HUDEP-2 (cell line): Measurements from ENCODE around the gene KRTAP10-5.
"Not testable (repeated sequence)": the region's sequence is repeated elsewhere in the genome, so short reads cannot be mapped to it uniquely, and the experiment has no call there.

Experiments
- DNase-seq, 76 experiments: peaks; one replicate each; lab custom pipeline; 2025; ENCODE audit not compliant: unreplicated experiment in 76 of 76; lab: John Stamatoyannopoulos, UW

KRTAP10-5 gene

GRCh38 chr21:44580231-44580821 lies at the start of gene KRTAP10-5:
KRTAP10-5 (minus strand) TSS chr21:44580604; CDS start chr21:44580578, 26 bp downstream.
- DNase-seq = not testable (repeated sequence)

GRCh38 chr21:44628707-44629391 lies 48.4 kb upstream of the KRTAP10-5 start:
- DNase-seq = no peak

- not testable (repeated sequence) for DNase-seq
Measured at GRCh38 chr21:44627831-44628233, 47.4 kb upstream of the KRTAP10-5 start.

- not testable (repeated sequence) for DNase-seq
Measured at GRCh38 chr21:44627181-44627822, 46.9 kb upstream of the KRTAP10-5 start.

- no peak for DNase-seq
Measured at GRCh38 chr21:44626673-44627143, 46.3 kb upstream of the KRTAP10-5 start, which contains the start of gene KRTAP10-9. KRTAP10-9 (plus strand) TSS chr21:44627093; CDS start chr21:44627172, 79 bp downstream.

GRCh38 chr21:44626262-44626661 lies 45.9 kb upstream of the KRTAP10-5 start:
- DNase-seq = no peak

GRCh38 chr21:44625756-44626155 lies 45.4 kb upstream of the KRTAP10-5 start:
- DNase-seq = no peak

- DNase-seq = no peak
Measured at GRCh38 chr21:44623575-44623974, 43.2 kb upstream of the KRTAP10-5 start.

- no peak for DNase-seq
Measured at GRCh38 chr21:44619886-44620285, 39.5 kb upstream of the KRTAP10-5 start.

GRCh38 chr21:44618909-44619308 lies 38.5 kb upstream of the KRTAP10-5 start:
- no peak for DNase-seq

GRCh38 chr21:44618504-44618903 lies 38.1 kb upstream of the KRTAP10-5 start:
- DNase-seq = peak in 3 of 76 experiments; percentile 13 to 21 (median 13)

GRCh38 chr21:44617071-44617501 lies 36.7 kb upstream of the KRTAP10-5 start:
- no peak for DNase-seq

GRCh38 chr21:44616591-44616926 lies 36.2 kb upstream of the KRTAP10-5 start:
- no peak for DNase-seq

- no peak for DNase-seq
Measured at GRCh38 chr21:44615911-44616590, 35.6 kb upstream of the KRTAP10-5 start.

- no peak for DNase-seq
Measured at GRCh38 chr21:44615466-44615865, 35.1 kb upstream of the KRTAP10-5 start.

- DNase-seq = no peak
Measured at GRCh38 chr21:44614961-44615391, 34.6 kb upstream of the KRTAP10-5 start.

GRCh38 chr21:44614161-44614631 lies 33.8 kb upstream of the KRTAP10-5 start:
- no peak for DNase-seq

GRCh38 chr21:44613386-44614155 lies 33.2 kb upstream of the KRTAP10-5 start:
- no peak for DNase-seq

- DNase-seq = no peak
Measured at GRCh38 chr21:44612669-44613229, 32.3 kb upstream of the KRTAP10-5 start.

GRCh38 chr21:44612029-44612486 lies 31.7 kb upstream of the KRTAP10-5 start, which contains the start of gene KRTAP10-8:
KRTAP10-8 (plus strand) TSS chr21:44612079; CDS start chr21:44612101, 22 bp downstream.
- no peak for DNase-seq
